Colonic mucosa (tissue), 4 donors: ENCODE results near the gene KIAA1549. TPM values are rescaled to one million over a fixed set of nuclear protein-coding genes. Genes with fewer than 3 reads are reported as not detected.

Experiments
- DNase-seq: peaks from one replicate; pipeline ENCODE4 v3.0.0-alpha.2; 2020
- H3K27ac ChIP-seq: fragments of 200-600 bp; one replicate; pipeline ENCODE4 v1.8.0; 2021
- H3K27me3 ChIP-seq: fragments of 200-600 bp; one replicate; pipeline ENCODE4 v1.8.0; 2021
- H3K36me3 ChIP-seq: fragments of 200-600 bp; one replicate; pipeline ENCODE4 v1.8.0; 2021
- H3K4me1 ChIP-seq: fragments of 200-600 bp; one replicate; pipeline ENCODE4 v1.8.0; 2021; ENCODE audit warnings: mild to moderate bottlenecking
- H3K4me3 ChIP-seq: fragments of 200-600 bp; one replicate; pipeline ENCODE4 v1.8.0; 2021
- H3K9ac ChIP-seq, 2 donors: one replicate each; pipeline ENCODE4 v1.7.0; 2013; ENCODE audit warnings: control low read depth in 2 of 2, low read depth in 2 of 2, low read length in 2 of 2
- H3K9me3 ChIP-seq: fragments of 200-600 bp; one replicate; pipeline ENCODE4 v1.8.0; 2021
- intact Hi-C: fragments of 100-400 bp; cut with DNase I; formaldehyde crosslinking; loops from one replicate; pipeline ENCODE4 v1.14.1; 2022
- total RNA-seq, 2 donors: library from RNA; stranded (reverse); fragmentation: NEBNext Ultra II Directional in 1 of 2; extraction: Animal tissue kit (Norgen Biotek cat#: 25700) in 1 of 2; gene quantifications; one replicate each; pipeline ENCODE4 v1.2.1, GENCODE V29; 2021
- TF ChIP-seq, protein P1 (sequence below): fragments of 200-600 bp; IDR thresholded peaks from one replicate; pipeline ENCODE4 v1.8.0; 2022; ENCODE audit warnings: antibody characterized with exemption, mild to moderate bottlenecking
- donor health status: healthy.
- donor health status: DM: no; HTN: no; CAD: no.
- donor health status: DM: no; HTN: no; CAD: no.

The KIAA1549 gene
- total RNA-seq, 2 donors from 2014 or later, result 2.9 to 3.5 TPM

DNA sequence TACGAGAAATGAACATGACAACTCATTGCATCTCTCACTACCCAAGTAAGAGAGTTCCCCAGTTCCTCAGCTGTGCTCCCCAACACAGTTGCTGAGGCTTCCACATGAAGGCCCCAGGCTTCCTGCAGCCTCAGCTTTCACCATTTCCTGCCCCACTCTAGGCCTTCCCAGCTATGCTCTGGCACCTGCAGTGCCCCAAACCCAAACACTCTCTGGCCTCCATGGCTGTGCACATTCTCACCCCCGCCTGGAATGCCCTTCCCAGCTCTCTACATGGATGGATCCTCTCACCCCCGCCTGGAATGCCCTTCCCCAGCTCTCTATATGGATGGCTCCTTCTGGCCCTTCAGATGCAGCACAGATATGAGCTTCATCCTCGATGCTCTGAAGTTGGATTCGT is 61.3 kb downstream of the KIAA1549 start:
- no peak overlapping the region for H3K9ac ChIP-seq
- H3K9me3 ChIP-seq, result no peaks in the 10 kb centered on the region
- H3K4me1 ChIP-seq, result no peaks in the 10 kb centered on the region
- DNase-seq, result no peak
- H3K4me3 ChIP-seq, result no peak overlapping the region
- TF ChIP-seq, protein P1, sequence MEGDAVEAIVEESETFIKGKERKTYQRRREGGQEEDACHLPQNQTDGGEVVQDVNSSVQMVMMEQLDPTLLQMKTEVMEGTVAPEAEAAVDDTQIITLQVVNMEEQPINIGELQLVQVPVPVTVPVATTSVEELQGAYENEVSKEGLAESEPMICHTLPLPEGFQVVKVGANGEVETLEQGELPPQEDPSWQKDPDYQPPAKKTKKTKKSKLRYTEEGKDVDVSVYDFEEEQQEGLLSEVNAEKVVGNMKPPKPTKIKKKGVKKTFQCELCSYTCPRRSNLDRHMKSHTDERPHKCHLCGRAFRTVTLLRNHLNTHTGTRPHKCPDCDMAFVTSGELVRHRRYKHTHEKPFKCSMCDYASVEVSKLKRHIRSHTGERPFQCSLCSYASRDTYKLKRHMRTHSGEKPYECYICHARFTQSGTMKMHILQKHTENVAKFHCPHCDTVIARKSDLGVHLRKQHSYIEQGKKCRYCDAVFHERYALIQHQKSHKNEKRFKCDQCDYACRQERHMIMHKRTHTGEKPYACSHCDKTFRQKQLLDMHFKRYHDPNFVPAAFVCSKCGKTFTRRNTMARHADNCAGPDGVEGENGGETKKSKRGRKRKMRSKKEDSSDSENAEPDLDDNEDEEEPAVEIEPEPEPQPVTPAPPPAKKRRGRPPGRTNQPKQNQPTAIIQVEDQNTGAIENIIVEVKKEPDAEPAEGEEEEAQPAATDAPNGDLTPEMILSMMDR, result no peak
- no peak overlapping the region for H3K27ac ChIP-seq
- H3K36me3 ChIP-seq, result no peaks in the 10 kb centered on the region
- intact Hi-C loops, result no loop called here
- H3K27me3 ChIP-seq, result no peaks in the 10 kb centered on the region

- H3K9ac ChIP-seq, result no peak overlapping the region
- no peak overlapping the region for H3K4me3 ChIP-seq
- no peaks in the 10 kb centered on the region for H3K27me3 ChIP-seq
- TF ChIP-seq, protein P1, result no peak
- no peaks in the 10 kb centered on the region for H3K36me3 ChIP-seq
- H3K27ac ChIP-seq, result no peak overlapping the region
- no peak for DNase-seq
- intact Hi-C loops, result no loop called here
- H3K9me3 ChIP-seq, result no peaks in the 10 kb centered on the region
- H3K4me1 ChIP-seq, result no peaks in the 10 kb centered on the region
These were observed 62.0 kb downstream of the KIAA1549 start for GRCh38 chr7:138919216-138919615.

DNA sequence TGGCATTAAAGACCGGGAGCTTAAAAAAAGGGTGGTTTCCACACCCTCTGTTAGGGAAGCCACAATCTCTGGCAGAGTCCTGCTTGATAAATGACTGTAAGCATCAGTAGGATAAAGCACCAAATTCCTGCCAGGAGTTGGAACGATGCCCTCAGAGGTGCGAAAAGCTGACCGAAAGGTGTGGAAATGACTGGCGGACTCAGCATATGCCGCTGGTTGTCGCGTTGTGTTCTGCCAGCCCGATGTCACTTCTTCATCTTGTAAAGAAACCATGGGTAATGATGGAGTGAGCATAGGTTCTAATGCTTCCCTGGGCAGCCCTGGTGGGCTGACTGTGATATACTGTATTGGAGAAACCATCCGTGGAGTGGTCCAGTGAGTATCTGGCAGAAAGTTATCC is 62.4 kb downstream of the KIAA1549 start:
- Histone ChIP-seq H3K27me3 (no peaks in the 10 kb centered on the region), H3K36me3 (no peaks in the 10 kb centered on the region), H3K9me3 (no peaks in the 10 kb centered on the region), H3K9ac (no peak overlapping the region), H3K4me3 (no peak overlapping the region), H3K4me1 (no peaks in the 10 kb centered on the region), H3K27ac (no peak overlapping the region)
- DNase-seq, result no peak
- TF ChIP-seq, protein P1, result no peak
- intact Hi-C loops, result no loop called here

GRCh38 chr7:138918176-138918575 is 63.0 kb downstream of the KIAA1549 start:
- intact Hi-C loops, result no loop called here
- no peak for DNase-seq
- Histone ChIP-seq H3K27me3 (no peaks in the 10 kb centered on the region), H3K4me1 (no peaks in the 10 kb centered on the region), H3K27ac (no peak overlapping the region), H3K9ac (no peak overlapping the region), H3K36me3 (no peaks in the 10 kb centered on the region), H3K9me3 (no peaks in the 10 kb centered on the region), H3K4me3 (no peak overlapping the region)
- TF ChIP-seq, protein P1, result no peak

DNA sequence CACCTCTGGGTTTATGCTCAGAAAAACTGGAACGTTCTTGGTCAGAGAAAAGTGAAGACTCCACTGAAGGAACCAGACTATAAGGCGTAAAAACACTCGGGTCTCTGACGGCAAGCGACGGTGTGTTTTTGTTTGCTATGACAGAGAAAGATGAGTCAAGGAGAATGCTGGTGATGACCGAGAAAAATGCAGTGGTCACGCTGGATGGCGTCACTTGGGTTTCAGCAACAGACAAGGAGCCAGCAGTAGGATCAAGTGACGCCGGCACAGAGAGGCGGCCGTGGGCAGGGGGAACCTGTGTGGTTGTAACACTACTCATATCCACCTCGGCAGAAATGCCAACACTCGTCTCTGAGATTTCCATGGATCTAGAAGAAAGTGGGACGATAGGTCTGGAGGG is 63.4 kb downstream of the KIAA1549 start:
- no peak for DNase-seq
- TF ChIP-seq, protein P1, result no peak
- H3K4me1 ChIP-seq, result no peaks in the 10 kb centered on the region
- H3K9me3 ChIP-seq, result no peaks in the 10 kb centered on the region
- no peaks in the 10 kb centered on the region for H3K36me3 ChIP-seq
- no peaks in the 10 kb centered on the region for H3K27me3 ChIP-seq
- no peak overlapping the region for H3K27ac ChIP-seq
- intact Hi-C loops, result no loop called here
- H3K4me3 ChIP-seq, result no peak overlapping the region
- no peak overlapping the region for H3K9ac ChIP-seq

DNA sequence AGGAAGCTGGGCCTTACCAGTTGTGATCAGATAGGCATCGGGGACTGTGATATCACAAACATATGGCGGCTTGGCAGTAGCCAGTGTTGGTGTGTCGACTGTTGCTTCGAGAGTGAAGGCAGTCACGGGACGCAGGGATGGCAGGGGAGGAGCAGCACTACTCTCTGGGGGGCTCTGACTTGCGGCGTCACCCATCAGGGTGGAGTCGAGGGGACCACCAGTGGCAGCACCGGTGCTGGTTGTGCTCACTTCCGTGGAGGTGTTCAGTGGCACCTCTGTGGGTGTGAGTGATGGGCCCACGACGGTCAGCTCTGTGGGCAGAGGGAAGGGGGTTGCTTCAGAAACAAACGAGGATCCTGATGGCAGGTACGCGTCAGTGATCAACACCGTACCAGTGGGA is 64.5 kb downstream of the KIAA1549 start:
- no peaks in the 10 kb centered on the region for H3K27me3 ChIP-seq
- H3K36me3 ChIP-seq, result no peaks in the 10 kb centered on the region
- H3K27ac ChIP-seq, result no peak overlapping the region
- H3K9me3 ChIP-seq, result no peaks in the 10 kb centered on the region
- H3K4me1 ChIP-seq, result no peaks in the 10 kb centered on the region
- TF ChIP-seq, protein P1, result no peak
- intact Hi-C loops, result no loop called here
- H3K4me3 ChIP-seq, result no peak overlapping the region
- no peak for DNase-seq
- no peak overlapping the region for H3K9ac ChIP-seq
